Thyroid gland (tissue), 4 donors: ENCODE data around the gene SLIT2.

ENCODE experiments used
- CTCF ChIP-seq, 6 experiments: fragments of 200-600 bp in 3 of 6; fragments of 450-650 bp in 3 of 6; sonication (generic) in 3 of 6; IDR thresholded peaks; one replicate each; pipeline ENCODE4 v1.5.1; 2016 to 2019; ENCODE audit warnings: antibody characterized with exemption in 6 of 6, mild to moderate bottlenecking in 2 of 6, inconsistent platforms in 1 of 6, moderate library complexity in 1 of 6
- POLR2A ChIP-seq, 2 donors: fragments of 450-650 bp; IDR thresholded peaks; one replicate each; pipeline ENCODE4 v1.6.1; 2017; ENCODE audit warnings: antibody characterized with exemption in 2 of 2, mild to moderate bottlenecking in 2 of 2, moderate library complexity in 1 of 2

DNA sequence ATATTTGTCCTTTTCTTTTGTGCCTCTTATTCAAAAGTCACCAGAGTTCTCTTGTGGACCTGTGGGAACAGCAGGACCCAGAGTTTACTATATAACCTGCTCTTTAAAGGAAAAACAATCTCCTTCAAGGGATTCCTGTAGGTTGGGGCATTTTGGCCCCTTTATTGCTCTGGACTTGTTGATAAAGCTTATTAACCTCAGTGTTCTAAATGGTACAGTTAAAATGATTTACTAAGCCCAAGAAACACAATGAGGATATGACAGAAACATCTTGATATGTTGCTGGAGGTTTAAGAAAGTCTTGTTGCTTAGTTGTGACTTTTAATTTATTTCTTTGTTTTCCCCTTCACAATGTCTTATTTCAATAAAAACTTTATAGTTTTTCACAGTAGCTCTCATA is 46.8 kb downstream of the SLIT2 start:
- TF ChIP-seq CTCF (IDR thresholded peaks at IDR 0.05) (no peak), POLR2A (IDR thresholded peaks at IDR 0.05) (no peak)
